ENCODE results near the gene PCDHB3.
"Not testable (repeated sequence)": the region's sequence is repeated elsewhere in the genome, so short reads cannot be mapped to it uniquely, and the experiment has no call there.

Gene PCDHB3

GRCh38 chr5:141100243-141100805 is at the start of gene PCDHB3:
TSS of gene PCDHB3 (plus strand) at chr5:141100473. CDS start at chr5:141100650, 177 bp downstream.
- peak in 1 of 2 donors; percentile 24 for DNase-seq (ENCODE audit: low read depth in 2 of 2)

- no peak for DNase-seq (ENCODE audit: low read depth in 2 of 2)
These were observed 49.4 kb upstream of the PCDHB3 start, which contains the start of gene PCDHB1 for GRCh38 chr5:141050622-141051520. TSS of gene PCDHB1 (plus strand) at chr5:141051374. CDS start at chr5:141051471, 97 bp downstream.

- no peak for DNase-seq (ENCODE audit: low read depth in 2 of 2)
These were observed 48.8 kb upstream of the PCDHB3 start for GRCh38 chr5:141051521-141051866.

GRCh38 chr5:141077826-141078225 is 22.4 kb upstream of the PCDHB3 start:
- no peak for DNase-seq (ENCODE audit: low read depth in 2 of 2)

- DNase-seq (ENCODE audit: low read depth in 2 of 2), result no peak
These were observed 18.0 kb upstream of the PCDHB3 start for GRCh38 chr5:141082228-141082627.

- peak; percentile 4 to 5 for DNase-seq (ENCODE audit: low read depth in 2 of 2)
These were observed 15.7 kb upstream of the PCDHB3 start for GRCh38 chr5:141084487-141084989.

GRCh38 chr5:141094481-141095262 is 5.6 kb upstream of the PCDHB3 start, which contains the start of gene PCDHB2:
TSS of gene PCDHB2 (plus strand) at chr5:141094615. CDS start at chr5:141094791, 176 bp downstream.
- no peak for DNase-seq (ENCODE audit: low read depth in 2 of 2)

- no peak for DNase-seq (ENCODE audit: low read depth in 2 of 2)
These were observed 5.0 kb upstream of the PCDHB3 start for GRCh38 chr5:141095263-141095641.

GRCh38 chr5:141096181-141096580 is 4.1 kb upstream of the PCDHB3 start:
- DNase-seq (ENCODE audit: low read depth in 2 of 2), result not testable (repeated sequence)

- DNase-seq (ENCODE audit: low read depth in 2 of 2), result not testable (repeated sequence)
These were observed 3.7 kb upstream of the PCDHB3 start for GRCh38 chr5:141096586-141096985.

GRCh38 chr5:141101059-141101458 is 786 bp downstream of the PCDHB3 start:
- DNase-seq (ENCODE audit: low read depth in 2 of 2), result no peak

- DNase-seq (ENCODE audit: low read depth in 2 of 2), result not testable (repeated sequence)
These were observed 1.8 kb downstream of the PCDHB3 start for GRCh38 chr5:141102070-141102469.

- not testable (repeated sequence) for DNase-seq (ENCODE audit: low read depth in 2 of 2)
These were observed 2.2 kb downstream of the PCDHB3 start for GRCh38 chr5:141102471-141102870.

- DNase-seq (ENCODE audit: low read depth in 2 of 2), result no peak
These were observed 5.1 kb downstream of the PCDHB3 start for GRCh38 chr5:141105350-141105749.

- no peak for DNase-seq (ENCODE audit: low read depth in 2 of 2)
These were observed 19.0 kb downstream of the PCDHB3 start for GRCh38 chr5:141119250-141119649.

GRCh38 chr5:141121563-141121962 is 21.3 kb downstream of the PCDHB3 start, which contains the start of gene PCDHB4:
TSS of gene PCDHB4 (plus strand) at chr5:141121818. CDS start at chr5:141121999, 181 bp downstream.
- DNase-seq (ENCODE audit: low read depth in 2 of 2), result no peak

GRCh38 chr5:141121985-141122384 is 21.7 kb downstream of the PCDHB3 start:
- no peak for DNase-seq (ENCODE audit: low read depth in 2 of 2)

GRCh38 chr5:141123396-141124135 is 23.3 kb downstream of the PCDHB3 start:
- DNase-seq (ENCODE audit: low read depth in 2 of 2), result not testable (repeated sequence)

GRCh38 chr5:141127305-141127704 is 27.0 kb downstream of the PCDHB3 start:
- no peak for DNase-seq (ENCODE audit: low read depth in 2 of 2)

- no peak for DNase-seq (ENCODE audit: low read depth in 2 of 2)
These were observed 34.9 kb downstream of the PCDHB3 start, which contains the start of gene PCDHB5 for GRCh38 chr5:141135030-141135717. TSS of gene PCDHB5 (plus strand) at chr5:141135206. CDS start at chr5:141135435, 229 bp downstream.
